Measurements from ENCODE around the gene COL15A1.
"Not testable (repeated sequence)": the region's sequence is repeated elsewhere in the genome, so short reads cannot be mapped to it uniquely, and the experiment has no call there.

The COL15A1 gene

GRCh38 chr9:99003308-99003707 lies 59.6 kb downstream of the COL15A1 start:
- H3K4me3 ChIP-seq (ENCODE audit: low read length): no peak overlapping the region
- no peak for DNase-seq (ENCODE audit: low read depth, low spot score)

GRCh38 chr9:99004115-99004514 lies 60.4 kb downstream of the COL15A1 start:
- H3K4me3 ChIP-seq (ENCODE audit: low read length): no peak overlapping the region
- no peak for DNase-seq (ENCODE audit: low read depth, low spot score)

GRCh38 chr9:99004717-99005460 lies 61.2 kb downstream of the COL15A1 start:
- H3K4me3 ChIP-seq (ENCODE audit: low read length): no peak overlapping the region
- DNase-seq (ENCODE audit: low read depth, low spot score): no peak

- DNase-seq (ENCODE audit: low read depth, low spot score): no peak
- H3K4me3 ChIP-seq (ENCODE audit: low read length): no peak overlapping the region
Measured at GRCh38 chr9:99005651-99006050, 61.9 kb downstream of the COL15A1 start.

- H3K4me3 ChIP-seq (ENCODE audit: low read length): no peak overlapping the region
- DNase-seq (ENCODE audit: low read depth, low spot score): no peak
Measured at GRCh38 chr9:99006511-99006910, 62.8 kb downstream of the COL15A1 start.

- no peak for DNase-seq (ENCODE audit: low read depth, low spot score)
- H3K4me3 ChIP-seq (ENCODE audit: low read length): no peak overlapping the region
Measured at GRCh38 chr9:99006979-99007378, 63.3 kb downstream of the COL15A1 start.

- no peak overlapping the region for H3K4me3 ChIP-seq (ENCODE audit: low read length)
- no peak for DNase-seq (ENCODE audit: low read depth, low spot score)
Measured at GRCh38 chr9:99008203-99008602, 64.5 kb downstream of the COL15A1 start.

GRCh38 chr9:99010393-99010792 lies 66.7 kb downstream of the COL15A1 start:
- not testable (repeated sequence) for H3K4me3 ChIP-seq (ENCODE audit: low read length); DNase-seq (ENCODE audit: low read depth, low spot score)

- no peak overlapping the region for H3K4me3 ChIP-seq (ENCODE audit: low read length)
- peak; percentile 29 for DNase-seq (ENCODE audit: low read depth, low spot score)
Measured at GRCh38 chr9:99011161-99011709, 67.5 kb downstream of the COL15A1 start.

- H3K4me3 ChIP-seq (ENCODE audit: low read length): no peak overlapping the region
- no peak for DNase-seq (ENCODE audit: low read depth, low spot score)
Measured at GRCh38 chr9:99012957-99013512, 69.3 kb downstream of the COL15A1 start.

GRCh38 chr9:99013550-99013949 lies 69.8 kb downstream of the COL15A1 start:
- no peak overlapping the region for H3K4me3 ChIP-seq (ENCODE audit: low read length)

GRCh38 chr9:99015448-99015847 lies 71.7 kb downstream of the COL15A1 start:
- no peak for DNase-seq (ENCODE audit: low read depth, low spot score)
- H3K4me3 ChIP-seq (ENCODE audit: low read length): no peak overlapping the region

More at GRCh38 chr9:99013550-99013949, 69.8 kb downstream of the COL15A1 start:
- no peak for DNase-seq (ENCODE audit: low read depth, low spot score)

- no peak for DNase-seq (ENCODE audit: low read depth, low spot score)
- no peak overlapping the region for H3K4me3 ChIP-seq (ENCODE audit: low read length)
Measured at GRCh38 chr9:99015890-99016289, 72.2 kb downstream of the COL15A1 start.

- DNase-seq (ENCODE audit: low read depth, low spot score): no peak
- no peak overlapping the region for H3K4me3 ChIP-seq (ENCODE audit: low read length)
Measured at GRCh38 chr9:99016681-99017387, 73.1 kb downstream of the COL15A1 start.

- H3K4me3 ChIP-seq (ENCODE audit: low read length): no peak overlapping the region
- no peak for DNase-seq (ENCODE audit: low read depth, low spot score)
Measured at GRCh38 chr9:99018653-99019052, 74.9 kb downstream of the COL15A1 start.

GRCh38 chr9:99019510-99020331 lies 76.0 kb downstream of the COL15A1 start:
- no peak overlapping the region for H3K4me3 ChIP-seq (ENCODE audit: low read length)
- DNase-seq (ENCODE audit: low read depth, low spot score): no peak

- no peak overlapping the region for H3K4me3 ChIP-seq (ENCODE audit: low read length)
- DNase-seq (ENCODE audit: low read depth, low spot score): no peak
Measured at GRCh38 chr9:99020786-99021436, 77.2 kb downstream of the COL15A1 start.

GRCh38 chr9:99021512-99021911 lies 77.8 kb downstream of the COL15A1 start:
- no peak overlapping the region for H3K4me3 ChIP-seq (ENCODE audit: low read length)
- DNase-seq (ENCODE audit: low read depth, low spot score): no peak

GRCh38 chr9:99023231-99023630 lies 79.5 kb downstream of the COL15A1 start:
- DNase-seq (ENCODE audit: low read depth, low spot score): no peak
- H3K4me3 ChIP-seq (ENCODE audit: low read length): no peak overlapping the region
